ENCODE results near the gene TYK2. TPM values are rescaled to one million over a fixed set of nuclear protein-coding genes. Genes with fewer than 3 reads are reported as not detected.
A peak's percentile ranks its signal among the peaks of the same experiment; 100 is the strongest.

Gene TYK2
- total and polyA plus RNA-seq, 2 of the 13 experiments (the other 11 are each of a cell fraction or from before 2014, with no cell fraction given) = 38.8 to 60.1 TPM

- TF ChIP-seq PRDM4 (CRISPR knock-in tag; IDR thresholded peaks at IDR 0.05; ENCODE audit: borderline replicate concordance) (no peak), ISX (CRISPR knock-in tag; conservative IDR thresholded peaks at IDR 0.05) (no peak), ZBTB42 (CRISPR knock-in tag; IDR thresholded peaks at IDR 0.05) (0 out of 2 replicates have a peak, but pooled peaks have one; percentile 22), NCOA1 (CRISPR knock-in tag; IDR thresholded peaks at IDR 0.05) (no peak), ZNF878 (CRISPR knock-in tag; IDR thresholded peaks at IDR 0.05) (no peak), ZNF761 (CRISPR knock-in tag; conservative IDR thresholded peaks at IDR 0.05) (peak; percentile 50; the same call in 1 of the 2 replicates), YEATS2 (CRISPR knock-in tag; IDR thresholded peaks at IDR 0.05; ENCODE audit: borderline replicate concordance) (peak; percentile 81), ZNF367 (CRISPR knock-in tag; IDR thresholded peaks at IDR 0.05; ENCODE audit: borderline replicate concordance) (no peak), ZNF160 (CRISPR knock-in tag; IDR thresholded peaks at IDR 0.05) (peak; percentile 28), ADNP (CRISPR knock-in tag; IDR thresholded peaks at IDR 0.05) (no peak), ATRX (CRISPR knock-in tag; IDR thresholded peaks at IDR 0.05; ENCODE audit: borderline replicate concordance) (no peak), ZFP36L2 (CRISPR knock-in tag; IDR thresholded peaks at IDR 0.05) (no peak), TP53 (CRISPR knock-in tag; conservative IDR thresholded peaks at IDR 0.05) (no peak), ZNF546 (CRISPR knock-in tag; conservative IDR thresholded peaks at IDR 0.05) (no peak), ZNF770 (CRISPR knock-in tag; IDR thresholded peaks at IDR 0.05) (no peak), ZMAT5 (CRISPR knock-in tag; IDR thresholded peaks at IDR 0.05; ENCODE audit: borderline replicate concordance, low read depth) (no peak), JUNB (CRISPR knock-in tag; IDR thresholded peaks at IDR 0.05; ENCODE audit: borderline replicate concordance) (no peak), PAF1 (CRISPR knock-in tag; IDR thresholded peaks at IDR 0.05) (peak; percentile 83), TAF15 (IDR thresholded peaks at IDR 0.05; ENCODE audit: low read depth, low read length, poor library complexity, severe bottlenecking) (no peak), PBX2 (CRISPR knock-in tag; IDR thresholded peaks at IDR 0.05) (no peak), ZSCAN21 (CRISPR knock-in tag; IDR thresholded peaks at IDR 0.05; ENCODE audit: borderline replicate concordance) (peak; percentile 63; the same call in 1 of the 2 replicates)
- TF ChIP-seq, protein P1, sequence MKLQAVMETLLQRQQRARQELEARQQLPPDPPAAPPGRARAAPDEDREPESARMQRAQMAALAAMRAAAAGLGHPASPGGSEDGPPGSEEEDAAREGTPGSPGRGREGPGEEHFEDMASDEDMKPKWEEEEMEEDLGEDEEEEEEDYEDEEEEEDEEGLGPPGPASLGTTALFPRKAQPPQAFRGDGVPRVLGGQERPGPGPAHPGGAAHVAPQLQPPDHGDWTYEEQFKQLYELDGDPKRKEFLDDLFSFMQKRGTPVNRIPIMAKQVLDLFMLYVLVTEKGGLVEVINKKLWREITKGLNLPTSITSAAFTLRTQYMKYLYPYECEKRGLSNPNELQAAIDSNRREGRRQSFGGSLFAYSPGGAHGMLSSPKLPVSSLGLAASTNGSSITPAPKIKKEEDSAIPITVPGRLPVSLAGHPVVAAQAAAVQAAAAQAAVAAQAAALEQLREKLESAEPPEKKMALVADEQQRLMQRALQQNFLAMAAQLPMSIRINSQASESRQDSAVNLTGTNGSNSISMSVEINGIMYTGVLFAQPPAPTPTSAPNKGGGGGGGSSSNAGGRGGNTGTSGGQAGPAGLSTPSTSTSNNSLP (IDR thresholded peaks at IDR 0.05; ENCODE audit: low read depth, low read length) = no peak
Observed at GRCh38 chr19:10315335-10316214, 64.8 kb downstream of the TYK2 start, which contains the start of gene FDX2 (continued).
